DMS 273 treated with DMSO at 0.1 percent for 48 hours (cell line): Measurements from ENCODE around the gene ESRRA.
A peak's percentile ranks its signal among the peaks of the same experiment; 100 is the strongest.
"Not testable (repeated sequence)": the region's sequence is repeated elsewhere in the genome, so short reads cannot be mapped to it uniquely, and the experiment has no call there.

ENCODE experiments used
- DNase-seq: peaks from one replicate; lab custom pipeline; 2025; lab: John Stamatoyannopoulos, UW

ESRRA gene

DNA sequence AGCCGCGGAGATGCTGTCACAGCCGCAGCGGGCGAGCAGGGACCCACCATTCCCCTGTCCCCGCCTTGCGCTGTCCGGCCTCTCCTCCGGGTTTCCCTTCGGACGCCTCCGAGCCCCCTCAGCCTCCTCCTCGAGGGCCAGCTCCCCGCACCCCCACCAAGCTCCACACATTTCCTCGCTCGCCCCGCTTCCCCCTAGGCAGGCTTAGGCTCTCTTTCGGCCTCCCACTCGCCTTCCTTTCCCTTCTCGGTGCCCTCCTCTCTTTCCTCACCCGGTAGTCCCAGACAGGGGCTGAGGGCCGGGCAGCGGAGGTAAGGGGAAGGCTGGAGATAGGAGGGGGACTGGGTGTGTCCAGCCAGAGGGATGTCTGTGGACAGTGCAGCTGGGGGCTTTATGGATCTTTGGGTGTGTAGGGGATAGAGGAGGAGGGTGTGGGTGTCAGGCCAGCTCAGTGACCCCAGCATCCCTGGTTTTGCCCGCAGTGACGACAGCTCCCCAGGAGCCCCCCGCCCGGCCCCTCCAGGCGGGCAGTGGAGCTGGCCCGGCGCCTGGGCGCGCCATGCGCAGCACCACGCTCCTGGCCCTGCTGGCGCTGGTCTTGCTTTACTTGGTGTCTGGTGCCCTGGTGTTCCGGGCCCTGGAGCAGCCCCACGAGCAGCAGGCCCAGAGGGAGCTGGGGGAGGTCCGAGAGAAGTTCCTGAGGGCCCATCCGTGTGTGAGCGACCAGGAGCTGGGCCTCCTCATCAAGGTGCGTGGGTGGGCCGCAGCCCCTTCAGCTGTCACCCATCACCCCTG is 12.7 kb upstream of the ESRRA start:
- DNase-seq: no peak

DNA sequence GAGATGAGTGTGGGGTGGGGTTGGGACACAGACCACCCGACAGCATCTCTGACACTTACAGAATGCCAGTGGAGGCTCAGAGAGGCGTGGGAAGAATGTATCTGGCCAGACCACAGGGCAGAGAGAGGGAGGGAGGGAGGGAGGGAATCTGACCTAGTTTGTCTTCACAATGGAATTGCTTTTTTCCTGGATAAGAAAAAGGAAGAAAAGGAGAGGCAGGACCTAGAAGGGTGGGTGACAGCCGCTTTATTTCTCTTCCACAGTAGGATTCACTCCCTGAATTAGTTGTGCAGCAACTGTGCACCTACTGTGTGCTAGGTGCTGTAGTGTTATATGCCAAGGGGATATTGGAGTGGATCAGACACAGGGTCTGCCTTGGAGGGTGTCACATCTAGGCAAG is 10.6 kb upstream of the ESRRA start:
- no peak for DNase-seq

DNA sequence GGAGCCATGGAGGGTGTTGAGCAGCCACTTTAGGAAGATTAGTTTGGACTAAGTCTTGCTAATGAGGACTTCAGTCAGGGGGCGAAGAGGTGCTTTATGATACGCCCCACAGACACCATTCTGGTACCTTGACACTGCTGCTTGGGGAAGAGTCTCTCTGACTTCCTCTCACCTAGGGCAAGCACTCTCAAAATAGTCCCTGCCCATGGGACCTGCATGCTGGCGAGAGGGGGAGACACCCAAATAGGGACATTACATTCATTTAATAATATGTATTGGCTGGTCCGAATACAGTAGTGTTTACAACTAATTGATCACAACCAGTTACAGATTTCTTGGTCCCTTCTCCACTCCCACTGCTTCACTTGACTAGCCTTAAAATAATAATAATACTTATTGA is 9.6 kb upstream of the ESRRA start:
- DNase-seq: no peak

DNA sequence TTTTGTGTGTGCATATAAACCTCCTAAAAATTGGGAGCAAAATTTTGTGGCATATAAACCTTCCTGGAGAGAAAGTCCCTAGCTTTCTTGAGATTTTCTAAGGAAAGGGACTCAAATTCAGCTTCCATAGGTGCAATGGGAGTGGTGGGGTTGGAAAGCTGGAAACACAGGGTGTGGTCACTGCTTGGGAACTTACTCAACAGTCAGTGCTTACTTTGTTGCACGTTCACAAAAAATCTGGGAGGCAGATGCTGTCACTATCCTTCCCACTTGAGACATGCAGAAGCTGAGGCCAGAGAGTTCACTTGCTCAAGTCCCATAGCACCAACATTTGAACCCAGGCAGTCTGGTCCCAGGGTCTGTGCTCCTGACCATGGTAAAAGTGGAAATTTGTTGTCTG is 9.1 kb upstream of the ESRRA start:
- DNase-seq: no peak

DNA sequence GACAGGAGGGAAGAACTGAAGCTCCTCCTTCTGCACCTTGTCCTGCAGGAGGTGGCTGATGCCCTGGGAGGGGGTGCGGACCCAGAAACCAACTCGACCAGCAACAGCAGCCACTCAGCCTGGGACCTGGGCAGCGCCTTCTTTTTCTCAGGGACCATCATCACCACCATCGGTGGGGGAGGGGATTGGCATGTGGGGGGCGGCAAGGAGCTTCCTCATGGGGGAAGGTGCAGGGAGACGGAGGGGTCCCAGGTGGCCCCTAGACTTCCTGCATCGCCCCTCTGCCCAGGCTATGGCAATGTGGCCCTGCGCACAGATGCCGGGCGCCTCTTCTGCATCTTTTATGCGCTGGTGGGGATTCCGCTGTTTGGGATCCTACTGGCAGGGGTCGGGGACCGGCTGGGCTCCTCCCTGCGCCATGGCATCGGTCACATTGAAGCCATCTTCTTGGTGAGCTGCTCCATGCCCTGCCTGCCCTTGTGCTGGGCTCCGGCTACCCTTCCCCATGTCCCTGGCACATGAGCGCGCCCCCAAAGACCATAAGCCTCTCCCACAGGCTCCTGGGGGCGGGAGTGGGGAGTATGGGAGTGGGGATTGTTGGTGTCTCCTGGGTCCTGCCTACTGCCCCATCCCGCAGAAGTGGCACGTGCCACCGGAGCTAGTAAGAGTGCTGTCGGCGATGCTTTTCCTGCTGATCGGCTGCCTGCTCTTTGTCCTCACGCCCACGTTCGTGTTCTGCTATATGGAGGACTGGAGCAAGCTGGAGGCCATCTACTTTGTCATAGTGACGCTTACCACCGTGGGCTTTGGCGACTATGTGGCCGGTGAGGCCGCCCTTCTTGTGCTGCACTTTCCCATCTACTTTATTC is 8.3 kb upstream of the ESRRA start:
- DNase-seq: no peak

DNA sequence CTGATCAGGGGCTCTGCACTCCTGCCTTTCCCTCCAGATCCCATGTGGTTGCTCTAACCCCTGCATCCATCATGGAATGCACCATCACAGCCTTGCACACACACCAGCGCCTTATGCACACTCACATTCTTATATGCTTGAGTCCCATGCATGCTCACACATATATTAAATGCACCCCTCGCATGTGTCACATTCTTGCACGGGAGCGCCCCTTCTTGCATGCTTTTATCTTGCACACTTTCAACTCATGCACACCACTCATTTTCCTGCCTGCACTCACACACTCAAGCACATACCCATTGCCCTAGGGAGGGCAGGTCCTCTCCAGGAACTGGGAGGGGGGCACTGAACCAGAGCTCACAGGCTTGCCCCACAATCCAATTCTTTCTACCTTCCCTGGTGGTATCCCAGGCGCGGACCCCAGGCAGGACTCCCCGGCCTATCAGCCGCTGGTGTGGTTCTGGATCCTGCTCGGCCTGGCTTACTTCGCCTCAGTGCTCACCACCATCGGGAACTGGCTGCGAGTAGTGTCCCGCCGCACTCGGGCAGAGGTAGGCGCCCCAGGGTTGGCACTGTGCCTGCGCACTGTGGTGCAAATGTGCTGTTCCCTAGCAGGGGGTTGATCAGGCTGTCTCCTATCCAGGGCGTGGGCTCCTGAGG is 7.5 kb upstream of the ESRRA start:
- no peak for DNase-seq

DNA sequence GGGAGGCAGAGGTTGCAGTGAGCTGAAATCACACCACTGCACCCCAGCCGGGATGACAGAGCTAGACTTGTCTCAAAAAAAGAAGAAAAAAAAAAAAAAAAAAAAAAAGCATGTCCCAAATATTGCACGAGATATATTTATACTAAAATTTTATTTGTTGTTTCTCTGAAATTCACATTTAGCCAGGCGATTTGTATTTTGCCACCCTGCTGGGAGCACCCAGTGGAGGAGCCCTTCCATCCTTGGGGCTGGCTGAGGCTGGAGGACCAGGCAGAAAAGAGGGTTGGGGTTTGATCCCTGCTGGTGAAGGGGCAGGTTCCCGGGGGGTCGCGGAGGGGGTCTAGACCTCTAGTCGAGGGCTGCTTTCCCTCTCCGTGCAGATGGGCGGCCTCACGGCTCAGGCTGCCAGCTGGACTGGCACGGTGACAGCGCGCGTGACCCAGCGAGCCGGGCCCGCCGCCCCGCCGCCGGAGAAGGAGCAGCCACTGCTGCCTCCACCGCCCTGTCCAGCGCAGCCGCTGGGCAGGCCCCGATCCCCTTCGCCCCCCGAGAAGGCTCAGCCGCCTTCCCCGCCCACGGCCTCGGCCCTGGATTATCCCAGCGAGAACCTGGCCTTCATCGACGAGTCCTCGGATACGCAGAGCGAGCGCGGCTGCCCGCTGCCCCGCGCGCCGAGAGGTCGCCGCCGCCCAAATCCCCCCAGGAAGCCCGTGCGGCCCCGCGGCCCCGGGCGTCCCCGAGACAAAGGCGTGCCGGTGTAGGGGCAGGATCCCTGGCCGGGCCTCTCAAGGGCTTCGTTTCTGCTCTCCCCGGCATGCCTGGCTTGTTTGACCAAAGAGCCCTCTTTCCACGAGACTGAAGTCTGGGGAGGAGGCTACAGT is 6.1 kb upstream of the ESRRA start:
- DNase-seq: no peak

DNA sequence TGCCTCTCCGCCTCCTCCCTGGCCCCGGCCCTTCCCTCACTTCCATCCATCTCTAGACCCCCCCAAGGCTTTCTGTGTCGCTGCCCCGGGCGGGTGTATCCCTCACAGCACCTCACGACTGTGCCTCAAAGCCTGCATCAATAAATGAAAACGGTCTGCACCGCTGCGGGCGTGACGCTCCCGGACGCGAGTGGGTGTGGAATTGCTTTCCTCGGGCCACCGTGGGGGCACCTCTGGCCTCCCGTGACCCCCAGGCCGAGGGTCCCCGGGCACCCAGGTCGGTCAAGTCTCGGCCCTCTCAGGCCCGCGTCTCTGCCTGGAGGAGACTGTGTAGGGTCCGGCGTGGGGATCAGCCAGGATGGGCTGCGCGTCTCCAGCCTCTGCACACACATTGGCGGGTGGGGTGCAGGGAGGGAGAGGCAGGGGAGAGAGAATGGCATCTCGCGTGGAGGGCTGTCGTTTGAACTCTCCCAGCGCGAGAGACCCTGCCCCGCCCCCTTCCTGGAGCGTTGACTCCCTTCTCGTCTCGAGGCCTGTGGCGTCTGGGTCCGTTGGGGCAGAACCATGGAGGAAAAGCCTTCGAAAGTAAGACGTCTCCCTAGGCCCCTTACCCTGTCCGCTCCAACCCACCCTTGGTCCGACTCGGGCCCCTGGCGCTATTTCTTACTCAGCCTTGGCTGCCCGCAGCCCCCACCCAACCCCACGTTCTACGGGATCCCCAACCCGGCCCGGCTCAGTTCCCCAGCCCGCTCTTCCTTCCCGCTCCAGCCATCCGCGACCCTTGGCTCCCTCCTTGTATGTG is 5.3 kb upstream of the ESRRA start, which contains the start of gene CATSPERZ:
TSS of gene CATSPERZ (plus strand) at position 512 of the 802 bp plus-strand sequence. CDS start at position 565, 53 bp downstream.
- DNase-seq: no peak

DNA sequence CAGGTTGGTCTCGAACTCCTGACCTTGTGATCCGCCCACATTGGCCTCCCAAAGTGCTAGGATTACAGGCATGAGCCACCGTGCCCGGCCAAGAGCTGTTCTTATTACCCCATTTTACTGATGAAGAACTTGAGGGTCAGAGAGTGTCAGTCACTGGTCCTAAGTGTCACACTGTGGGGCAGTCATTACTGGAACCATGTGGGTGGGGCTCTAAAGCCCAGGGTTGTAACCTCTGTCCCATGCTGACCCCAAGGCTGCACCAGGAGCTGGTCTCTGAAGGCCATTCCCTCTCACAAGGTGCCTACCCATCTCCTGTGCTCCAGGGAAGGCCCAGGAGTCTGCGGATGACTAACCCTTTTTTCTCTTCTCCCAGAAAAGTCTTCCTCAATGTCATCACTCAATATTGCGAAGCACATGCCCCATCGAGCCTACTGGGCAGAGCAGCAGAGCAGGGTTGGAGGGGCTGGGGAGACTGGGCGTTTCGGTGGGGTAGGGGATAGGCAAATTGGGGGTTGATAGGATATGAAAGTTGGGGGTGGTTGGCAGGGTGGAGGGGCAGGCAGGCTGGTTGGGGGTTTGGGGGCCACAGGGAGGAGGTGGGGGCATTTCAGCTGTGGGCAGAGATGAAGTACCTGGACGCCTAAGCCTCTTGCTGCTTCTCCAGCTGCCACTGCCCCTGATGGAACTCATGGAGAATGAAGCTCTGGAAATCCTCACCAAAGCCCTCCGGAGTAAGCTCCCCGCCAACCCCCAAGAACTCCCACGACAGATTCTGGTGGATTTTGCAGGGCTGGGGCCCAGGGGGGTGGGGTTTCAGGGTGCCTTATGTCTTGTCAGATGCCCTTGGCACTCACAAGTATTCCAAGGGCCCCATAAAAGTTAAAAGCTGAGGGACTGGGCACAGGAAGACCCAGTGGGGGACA is 2.0 kb upstream of the ESRRA start:
- no peak for DNase-seq

DNA sequence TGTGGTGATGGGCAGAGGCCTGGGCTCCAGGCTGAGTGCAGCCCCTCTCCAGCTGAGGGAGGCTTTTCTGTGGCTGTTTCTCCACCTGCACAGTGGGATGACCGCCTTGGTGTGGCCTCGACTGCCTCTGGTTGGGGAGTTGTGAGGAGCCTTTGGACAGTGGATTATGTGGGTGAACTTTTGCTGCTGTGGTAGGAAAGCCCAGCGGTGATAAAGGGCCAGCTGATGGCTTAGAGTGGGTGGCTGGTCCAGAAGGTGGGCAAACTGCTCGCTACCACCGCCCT is 1.4 kb upstream of the ESRRA start:
- no peak for DNase-seq

DNA sequence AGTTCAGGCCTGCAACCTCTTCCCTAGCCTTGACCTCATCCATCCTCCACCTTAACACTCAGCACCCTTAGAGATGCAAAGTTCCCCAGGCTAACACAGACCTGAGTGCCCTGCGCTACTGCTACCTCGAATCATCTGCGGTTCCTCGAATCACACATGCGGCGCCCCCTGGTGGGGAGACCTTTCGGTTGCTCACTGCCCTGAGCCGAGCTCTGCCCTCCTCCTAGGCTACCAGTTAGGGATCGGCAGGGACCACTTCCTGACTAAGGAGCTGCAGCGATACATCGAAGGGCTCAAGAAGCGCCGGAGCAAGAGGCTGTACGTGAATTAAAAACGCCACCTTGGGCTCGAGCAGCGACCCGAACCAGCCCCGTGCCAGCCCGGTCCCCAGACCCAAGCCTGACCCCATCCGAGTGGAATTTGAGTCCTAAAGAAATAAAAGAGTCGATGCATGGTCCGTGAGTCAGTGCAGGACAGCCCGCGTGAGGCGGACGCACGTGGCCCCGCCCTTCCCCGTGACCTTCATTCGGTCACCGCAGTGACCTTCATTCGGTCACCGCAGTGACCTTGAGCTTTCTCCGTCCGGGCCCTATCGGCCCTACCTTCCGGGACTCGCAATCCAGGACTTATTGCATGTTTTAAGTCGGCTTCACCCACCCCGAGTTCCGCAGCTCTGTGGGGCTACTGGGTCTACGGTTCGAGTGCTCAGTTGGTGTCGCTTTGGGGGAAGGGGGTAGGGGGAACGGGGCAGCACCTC is 830 bp upstream of the ESRRA start:
- peak; percentile 56 for DNase-seq

DNA sequence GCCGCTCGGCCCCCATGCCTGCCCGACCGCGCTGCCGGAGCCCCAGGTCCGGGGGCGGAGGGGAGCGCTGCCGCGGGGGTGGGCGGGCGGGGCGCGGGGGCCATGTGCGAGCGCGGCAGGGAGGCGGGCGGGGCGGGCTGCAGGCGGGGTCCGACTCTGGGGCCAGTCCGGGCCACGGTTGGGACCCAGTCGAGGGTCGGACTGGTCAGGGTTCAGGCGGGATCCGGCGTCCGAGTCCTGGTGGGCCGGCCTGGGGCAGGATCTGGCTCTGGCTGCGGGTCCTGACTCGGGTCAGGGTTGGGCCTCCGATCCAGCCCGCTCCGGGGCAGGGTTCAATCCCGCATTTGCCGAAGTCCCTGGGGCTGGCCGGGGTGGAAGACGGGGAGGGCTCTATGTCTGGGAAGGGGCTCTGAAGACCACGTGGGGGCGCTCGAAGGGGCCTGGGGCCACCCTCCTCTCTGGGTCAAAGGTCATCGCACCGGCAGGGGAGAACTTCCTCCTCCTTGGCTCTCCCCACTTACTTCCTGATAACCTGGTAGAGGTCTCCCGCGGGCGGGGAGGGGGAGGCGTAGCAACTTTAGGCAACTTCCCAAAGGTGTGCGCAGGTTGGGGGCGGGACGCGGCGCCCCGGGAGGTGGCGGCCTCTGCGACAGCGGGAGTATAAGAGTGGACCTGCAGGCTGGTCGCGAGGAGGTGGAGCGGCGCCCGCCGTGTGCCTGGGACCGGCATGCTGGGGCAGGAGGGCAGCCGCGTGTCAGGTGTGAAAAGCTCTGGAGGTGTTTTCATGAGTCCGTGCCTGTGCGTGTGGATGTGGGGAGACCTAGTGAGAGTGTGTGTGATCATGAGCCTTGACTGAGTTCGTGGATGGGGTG is 603 bp downstream of the ESRRA start:
- no peak for DNase-seq

DNA sequence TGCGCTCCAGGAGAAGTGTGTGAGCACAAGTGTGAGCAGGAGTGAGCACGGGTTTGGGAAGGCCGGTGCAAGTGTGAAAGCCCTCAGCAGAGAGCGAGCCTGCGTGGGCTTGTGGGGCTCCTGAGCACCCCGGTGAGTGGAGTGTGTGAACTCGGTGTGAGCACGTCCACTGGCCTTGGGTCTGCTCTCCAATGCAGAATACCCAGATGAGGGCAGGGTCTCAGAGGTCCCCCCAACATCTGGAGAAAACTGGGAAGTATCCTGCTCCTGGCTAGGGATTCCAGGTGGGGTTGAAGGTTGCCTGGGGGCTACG is 1.2 kb downstream of the ESRRA start:
- no peak for DNase-seq

DNA sequence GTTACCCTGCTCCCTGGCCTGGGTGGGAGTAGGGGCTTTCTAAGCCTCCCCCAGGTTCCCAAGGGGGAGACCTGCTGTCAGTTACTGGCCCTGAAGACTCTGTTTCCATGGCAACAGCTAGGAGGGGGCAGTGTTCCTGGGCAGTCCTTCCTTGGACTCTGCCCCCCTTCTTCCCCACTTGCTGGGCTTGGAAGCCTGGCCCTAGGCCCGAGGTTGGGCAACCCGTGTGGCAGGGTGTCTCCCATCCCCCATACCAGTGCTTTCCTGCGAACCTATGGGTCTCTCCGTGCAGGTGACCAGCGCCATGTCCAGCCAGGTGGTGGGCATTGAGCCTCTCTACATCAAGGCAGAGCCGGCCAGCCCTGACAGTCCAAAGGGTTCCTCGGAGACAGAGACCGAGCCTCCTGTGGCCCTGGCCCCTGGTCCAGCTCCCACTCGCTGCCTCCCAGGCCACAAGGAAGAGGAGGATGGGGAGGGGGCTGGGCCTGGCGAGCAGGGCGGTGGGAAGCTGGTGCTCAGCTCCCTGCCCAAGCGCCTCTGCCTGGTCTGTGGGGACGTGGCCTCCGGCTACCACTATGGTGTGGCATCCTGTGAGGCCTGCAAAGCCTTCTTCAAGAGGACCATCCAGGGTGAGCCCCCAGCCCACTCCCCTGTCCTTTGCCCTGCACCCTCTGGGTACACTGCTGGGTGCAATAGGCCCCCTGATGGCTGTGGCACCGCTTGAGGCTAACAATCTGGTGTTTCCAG is 1.7 kb downstream of the ESRRA start:
- DNase-seq: no peak

DNA sequence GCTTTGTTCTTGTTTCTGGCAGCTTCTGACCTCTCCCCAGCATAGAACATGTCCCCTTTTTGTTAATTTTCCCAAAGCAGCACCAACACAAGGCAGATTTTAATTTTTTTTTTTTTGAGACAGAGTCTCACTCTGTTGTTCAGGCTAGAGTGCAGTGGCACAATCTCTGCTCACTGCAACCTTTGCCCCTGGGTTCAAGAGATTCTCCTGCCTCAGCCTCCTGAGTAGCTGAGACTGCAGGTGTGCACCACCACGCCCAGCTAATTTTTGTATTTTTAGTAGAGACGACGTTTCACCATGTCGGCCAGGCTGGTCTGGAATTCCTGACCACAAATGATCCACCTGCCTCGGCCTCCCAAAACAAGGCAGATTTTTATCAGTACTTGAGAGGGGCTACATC is 2.5 kb downstream of the ESRRA start:
- not testable (repeated sequence) for DNase-seq

DNA sequence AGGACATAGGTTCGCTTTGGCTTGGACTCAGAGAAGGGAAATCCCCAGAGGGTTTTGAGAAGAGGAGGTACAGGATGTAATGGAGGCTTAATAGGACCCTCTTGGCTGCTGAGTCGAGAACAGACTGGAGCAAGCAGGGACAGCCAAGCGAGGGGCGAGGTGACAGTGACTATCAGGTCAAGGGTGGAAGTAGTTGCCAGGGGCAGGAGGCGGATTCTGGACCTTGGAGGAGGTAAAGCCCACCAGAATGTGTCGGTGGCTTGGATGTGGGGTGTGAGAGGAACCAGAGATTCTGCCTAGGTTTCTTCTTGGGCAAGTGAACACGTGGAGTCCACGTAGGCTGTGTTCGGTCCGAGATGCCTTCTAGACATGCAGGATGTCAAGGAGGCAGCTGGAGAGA is 7.6 kb downstream of the ESRRA start:
- no peak for DNase-seq

DNA sequence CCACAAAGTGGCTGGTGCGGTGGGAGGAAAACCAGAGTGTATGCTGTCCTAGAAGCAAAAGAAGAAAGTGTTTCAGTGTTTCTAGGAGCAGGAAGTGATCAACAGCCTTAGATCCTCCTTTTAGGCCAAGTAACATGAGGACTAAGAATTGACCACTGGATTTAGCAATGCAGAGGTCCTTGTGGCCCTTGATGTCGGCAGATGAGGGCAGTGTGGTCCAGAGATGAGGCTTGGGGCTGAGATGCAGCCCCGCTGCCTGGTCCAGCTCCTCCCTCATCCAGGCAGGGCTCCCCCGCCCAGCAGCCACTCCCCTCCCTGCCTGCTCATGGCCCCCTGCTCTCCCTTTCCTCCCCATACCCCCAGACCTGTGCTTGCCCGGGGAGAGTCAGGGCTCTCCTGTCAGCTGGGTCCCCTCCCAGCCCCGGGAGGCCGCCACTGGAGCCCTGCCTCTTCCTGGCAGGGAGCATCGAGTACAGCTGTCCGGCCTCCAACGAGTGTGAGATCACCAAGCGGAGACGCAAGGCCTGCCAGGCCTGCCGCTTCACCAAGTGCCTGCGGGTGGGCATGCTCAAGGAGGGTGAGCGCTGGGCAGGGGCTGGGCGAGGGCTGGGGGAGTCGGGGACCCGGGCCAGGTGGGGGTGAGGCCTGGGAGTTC is 8.3 kb downstream of the ESRRA start:
- DNase-seq: no peak
